B cell (primary cell): ENCODE results near the gene PDZD4. TPM values are rescaled to one million over a fixed set of nuclear protein-coding genes. Genes with fewer than 3 reads are reported as not detected.
A peak's percentile ranks its signal among the peaks of the same experiment; 100 is the strongest.

Experiments used
- ATAC-seq: fragments of 200-7000 bp; cut with Tn5 transposase; one replicate; pipeline ENCODE4 v1.10.0; 2021; ENCODE audit warnings: low read depth, mild to moderate bottlenecking, moderate number of reproducible peaks, moderate library complexity
- CTCF ChIA-PET: fragments of 350-600 bp; sonication (Branson Sonifier 250); formaldehyde crosslinking; loops from one replicate; lab custom pipeline; 2021; ENCODE audit warnings: antibody characterized with exemption, inconsistent platforms; lab: Charles Lee
- POLR2A ChIA-PET: fragments of 350-600 bp; sonication (Branson Sonifier 250); formaldehyde crosslinking; loops from one replicate; lab custom pipeline; 2021; ENCODE audit warnings: antibody characterized with exemption; lab: Charles Lee
- DNase-seq: peaks from one replicate; pipeline ENCODE4 v3.0.0; 2013
- H2AFZ ChIP-seq: 2 replicates; pipeline ENCODE4 v1.6.1; 2012; ENCODE audit warnings: mild to moderate bottlenecking, low read depth, low read length; ENCODE audit not compliant: insufficient read depth, poor library complexity, severe bottlenecking
- H3K27ac ChIP-seq, 2 donors: 1 replicate in 1 of 2; 2 replicates in 1 of 2; pipeline ENCODE4 v1.5.1; 2012 to 2013; ENCODE audit warnings: low read length in 2 of 2, mild to moderate bottlenecking in 2 of 2, moderate library complexity in 1 of 2
- H3K27me3 ChIP-seq, 4 experiments: fragments of 200-600 bp in 1 of 4; sonication (generic) in 1 of 4; replicated peaks in 1 of 4; 1 replicate in 2 of 4; 2 replicates in 2 of 4; pipeline versions ENCODE4 v1.6.1 to v1.7.0; 2013 to 2016; ENCODE audit warnings: low read length in 3 of 4, mild to moderate bottlenecking in 2 of 4, mixed read lengths in 1 of 4, moderate library complexity in 1 of 4; ENCODE audit not compliant: insufficient read depth in 4 of 4, control insufficient read depth in 3 of 4; ENCODE audit errors: control extremely low read depth in 1 of 4
- H3K36me3 ChIP-seq, 2 experiments: replicated peaks in 1 of 2; 1 replicate in 1 of 2; 2 replicates in 1 of 2; pipeline versions ENCODE4 v1.6.1 to v1.7.1; 2013; ENCODE audit warnings: low read length in 1 of 2; ENCODE audit not compliant: insufficient read depth in 2 of 2, control insufficient read depth in 1 of 2; ENCODE audit errors: control extremely low read depth in 1 of 2, extremely low read depth in 1 of 2
- H3K4me1 ChIP-seq, 2 donors: fragments of 200-600 bp in 1 of 2; sonication (generic) in 1 of 2; 1 replicate in 1 of 2; 2 replicates in 1 of 2; pipeline versions ENCODE4 v1.5.1 to v1.6.1; 2013 to 2017; ENCODE audit warnings: low read length in 2 of 2; ENCODE audit not compliant: control insufficient read depth in 2 of 2, insufficient read depth in 2 of 2
- H3K4me2 ChIP-seq: replicated peaks from 2 replicates; pipeline ENCODE3; 2012; ENCODE audit warnings: mild to moderate bottlenecking, low read depth, low read length; ENCODE audit not compliant: poor library complexity, severe bottlenecking
- H3K4me3 ChIP-seq, 5 experiments: fragments of 200-600 bp in 1 of 5; sonication (generic) in 1 of 5; 1 replicate in 3 of 5; 2 replicates in 2 of 5; pipeline versions ENCODE4 v1.5.1 to v1.7.0; 2011 to 2016; ENCODE audit warnings: low read length in 4 of 5, mild to moderate bottlenecking in 4 of 5, low read depth in 2 of 5, control low read depth in 1 of 5, moderate library complexity in 1 of 5; ENCODE audit not compliant: insufficient read depth in 1 of 5; ENCODE audit errors: control extremely low read depth in 1 of 5, extremely low read depth in 1 of 5
- H3K79me2 ChIP-seq: fragments of 200-600 bp; sonication (generic); one replicate; pipeline ENCODE4 v1.6.0; 2016; ENCODE audit warnings: low read length; ENCODE audit not compliant: control insufficient read depth, insufficient read depth
- H3K9ac ChIP-seq: fragments of 200-600 bp; sonication (generic); 2 replicates; pipeline ENCODE4 v1.6.1; 2017; ENCODE audit warnings: mild to moderate bottlenecking, low read length, moderate library complexity
- H3K9me3 ChIP-seq, 3 donors: one replicate each; pipeline versions ENCODE4 v1.6.1 to v1.7.1; 2013; ENCODE audit warnings: low read length in 2 of 3; ENCODE audit not compliant: control insufficient read depth in 2 of 3, insufficient read depth in 1 of 3; ENCODE audit errors: control extremely low read depth in 1 of 3
- H4K20me1 ChIP-seq: 2 replicates; pipeline ENCODE4 v1.6.0; 2012; ENCODE audit warnings: mild to moderate bottlenecking, low read length; ENCODE audit not compliant: insufficient read depth, control insufficient read depth, poor library complexity, severe bottlenecking
- H3K27ac Mint-ChIP-seq: one replicate; pipeline ENCODE4 v1.8.0; 2021; ENCODE audit warnings: mixed read lengths
- H3K27me3 Mint-ChIP-seq: one replicate; pipeline ENCODE4 v1.8.0; 2021; ENCODE audit warnings: mixed read lengths
- H3K4me1 Mint-ChIP-seq: one replicate; pipeline ENCODE4 v1.8.0; 2021; ENCODE audit warnings: mixed read lengths
- H3K4me3 Mint-ChIP-seq: one replicate; pipeline ENCODE4 v1.8.0; 2021; ENCODE audit warnings: mixed read lengths
- H3K9me3 Mint-ChIP-seq: one replicate; pipeline ENCODE4 v1.8.0; 2022; ENCODE audit warnings: mixed read lengths; ENCODE audit not compliant: insufficient read depth
- EZH2 ChIP-seq: IDR thresholded peaks from 2 replicates; pipeline ENCODE4 v1.6.1; 2012; ENCODE audit warnings: borderline replicate concordance, low read depth, mild to moderate bottlenecking, moderate library complexity, low read length; ENCODE audit not compliant: insufficient read depth, poor library complexity, severe bottlenecking
- WGBS: methylation state at CpG from one replicate; pipeline ENCODE4 v1.1.5; 2013; ENCODE audit warnings: missing lambda C conversion rate; ENCODE audit not compliant: insufficient coverage; 5-methylcytosine and 5-hydroxymethylcytosine counted together
- intact Hi-C: fragments of 100-400 bp; cut with micrococcal nuclease; formaldehyde crosslinking; loops from one replicate; pipeline ENCODE4 v1.10.0; 2022
- polyA minus RNA-seq: library from RNA; depleted of rRNA, polyadenylated mRNA; stranded (reverse); fragments of >200 nt; gene quantifications from 2 replicates; pipeline ENCODE4 v1.2.3, GENCODE V29; 2012
- polyA plus RNA-seq: library from polyadenylated mRNA; depleted of rRNA; stranded (reverse); fragments of >200 nt; gene quantifications from 2 replicates; pipeline ENCODE4 v1.2.3, GENCODE V29; 2012
- total RNA-seq, 2 donors: library from RNA; stranded (reverse); fragments of 120-200 nt in 1 of 2; gene quantifications; 1 replicate in 1 of 2; 2 replicates in 1 of 2; pipeline versions ENCODE4 v1.2.3 to v1.2.4, GENCODE V29; 2013 to 2022
- TF ChIP-seq, protein P1 (sequence below): fragments of 200-600 bp; IDR thresholded peaks from one replicate; pipeline ENCODE4 v1.8.0; 2022; ENCODE audit warnings: antibody characterized with exemption, mild to moderate bottlenecking

PDZD4 gene, protein sequence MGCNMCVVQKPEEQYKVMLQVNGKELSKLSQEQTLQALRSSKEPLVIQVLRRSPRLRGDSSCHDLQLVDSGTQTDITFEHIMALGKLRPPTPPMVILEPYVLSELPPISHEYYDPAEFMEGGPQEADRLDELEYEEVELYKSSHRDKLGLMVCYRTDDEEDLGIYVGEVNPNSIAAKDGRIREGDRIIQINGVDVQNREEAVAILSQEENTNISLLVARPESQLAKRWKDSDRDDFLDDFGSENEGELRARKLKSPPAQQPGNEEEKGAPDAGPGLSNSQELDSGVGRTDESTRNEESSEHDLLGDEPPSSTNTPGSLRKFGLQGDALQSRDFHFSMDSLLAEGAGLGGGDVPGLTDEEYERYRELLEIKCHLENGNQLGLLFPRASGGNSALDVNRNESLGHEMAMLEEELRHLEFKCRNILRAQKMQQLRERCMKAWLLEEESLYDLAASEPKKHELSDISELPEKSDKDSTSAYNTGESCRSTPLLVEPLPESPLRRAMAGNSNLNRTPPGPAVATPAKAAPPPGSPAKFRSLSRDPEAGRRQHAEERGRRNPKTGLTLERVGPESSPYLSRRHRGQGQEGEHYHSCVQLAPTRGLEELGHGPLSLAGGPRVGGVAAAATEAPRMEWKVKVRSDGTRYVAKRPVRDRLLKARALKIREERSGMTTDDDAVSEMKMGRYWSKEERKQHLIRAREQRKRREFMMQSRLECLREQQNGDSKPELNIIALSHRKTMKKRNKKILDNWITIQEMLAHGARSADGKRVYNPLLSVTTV
- total RNA-seq (not detected in 2 replicates), polyA plus RNA-seq (0.36 and 1.1 TPM in 2 replicates), polyA minus RNA-seq (0.93 TPM in 1 of 2 replicates, not detected in the other)
- 0.14 TPM for total RNA-seq (2013)

DNA sequence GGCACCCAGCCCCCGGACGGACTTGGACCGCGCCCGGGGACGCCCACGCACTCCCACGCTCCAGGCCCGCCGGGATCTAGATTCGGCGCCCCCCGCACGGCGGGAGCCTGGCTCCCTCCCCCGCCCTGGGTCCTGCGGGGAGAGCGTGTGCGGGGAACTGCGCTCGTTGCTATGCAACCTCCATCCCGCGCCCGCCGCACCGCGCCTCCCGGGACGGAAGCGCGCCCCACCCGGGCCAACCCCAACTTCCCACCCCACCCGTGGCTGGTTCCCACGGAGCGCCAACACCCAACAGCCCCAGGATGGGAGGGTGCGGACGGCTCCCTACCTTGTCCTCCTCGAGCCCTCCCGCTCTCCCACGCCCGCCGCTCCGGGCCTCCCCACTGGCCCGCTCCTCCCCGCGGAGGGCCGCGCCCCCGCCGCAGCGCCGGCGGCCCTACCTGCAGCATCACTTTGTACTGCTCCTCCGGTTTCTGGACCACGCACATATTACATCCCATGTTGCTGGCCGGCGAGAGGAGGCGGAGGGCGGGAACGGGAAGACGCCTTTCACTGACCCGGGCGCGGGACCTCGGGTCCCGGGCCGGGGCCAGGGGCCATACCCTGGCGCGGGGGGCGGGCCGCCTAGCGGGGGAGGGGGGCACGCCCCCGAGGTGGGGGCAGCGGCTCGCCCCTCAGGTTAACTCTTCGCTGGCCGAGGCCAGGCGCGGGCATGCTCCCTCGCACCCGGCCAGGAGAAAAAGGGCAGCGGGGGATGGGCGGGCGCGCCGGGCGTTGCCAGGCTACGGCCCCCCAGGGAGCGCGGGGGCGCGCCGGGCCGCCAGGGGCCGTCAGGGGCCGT is at the start of gene PDZD4:
Gene PDZD4 (minus strand): TSS at position 746 of the 841 bp plus-strand sequence. CDS start 246 bp downstream, at position 500.
- H3K27me3 Mint-ChIP-seq, result peaks cover 32% of the 10 kb centered on the region
- no peak within 1 kb of the TSS for H3K27ac Mint-ChIP-seq
- POLR2A ChIA-PET, result no interaction called here
- CTCF ChIA-PET, result no interaction called here
- H3K4me3 ChIP-seq, result peak within 1 kb of the TSS in 3 of 5 experiments; percentile 29 to 54 (median 38)
- peak within 1 kb of the TSS; percentile 43 for H3K9ac ChIP-seq
- H3K9me3 ChIP-seq, result peaks cover 0 to 9% (median 0%) of the 10 kb centered on the region in 3 donors
- under 1% methylated on average over 84 of the region's 97 CpGs for WGBS
- peaks cover 7 to 16% of the 10 kb centered on the region in 2 donors for H3K4me1 ChIP-seq
- H3K9me3 Mint-ChIP-seq, result no peaks in the 10 kb centered on the region
- peak within 1 kb of the TSS; percentile 81 for H3K4me2 ChIP-seq
- H2AFZ ChIP-seq, result peak within 1 kb of the TSS; percentile 42
- DNase-seq (peak; percentile 42), ATAC-seq (peak; percentile 36)
- intact Hi-C loops, result no loop called here
- H3K4me1 Mint-ChIP-seq, result peaks cover 5% of the 10 kb centered on the region
- H3K79me2 ChIP-seq, result no peaks in the 10 kb centered on the region
- H3K27ac ChIP-seq, result no peak within 1 kb of the TSS
- H3K36me3 ChIP-seq, result no peaks in the 10 kb centered on the region
- peak within 1 kb of the TSS; percentile 78 for H3K4me3 Mint-ChIP-seq
- peak; percentile 95 for TF ChIP-seq EZH2
- TF ChIP-seq, protein P1, sequence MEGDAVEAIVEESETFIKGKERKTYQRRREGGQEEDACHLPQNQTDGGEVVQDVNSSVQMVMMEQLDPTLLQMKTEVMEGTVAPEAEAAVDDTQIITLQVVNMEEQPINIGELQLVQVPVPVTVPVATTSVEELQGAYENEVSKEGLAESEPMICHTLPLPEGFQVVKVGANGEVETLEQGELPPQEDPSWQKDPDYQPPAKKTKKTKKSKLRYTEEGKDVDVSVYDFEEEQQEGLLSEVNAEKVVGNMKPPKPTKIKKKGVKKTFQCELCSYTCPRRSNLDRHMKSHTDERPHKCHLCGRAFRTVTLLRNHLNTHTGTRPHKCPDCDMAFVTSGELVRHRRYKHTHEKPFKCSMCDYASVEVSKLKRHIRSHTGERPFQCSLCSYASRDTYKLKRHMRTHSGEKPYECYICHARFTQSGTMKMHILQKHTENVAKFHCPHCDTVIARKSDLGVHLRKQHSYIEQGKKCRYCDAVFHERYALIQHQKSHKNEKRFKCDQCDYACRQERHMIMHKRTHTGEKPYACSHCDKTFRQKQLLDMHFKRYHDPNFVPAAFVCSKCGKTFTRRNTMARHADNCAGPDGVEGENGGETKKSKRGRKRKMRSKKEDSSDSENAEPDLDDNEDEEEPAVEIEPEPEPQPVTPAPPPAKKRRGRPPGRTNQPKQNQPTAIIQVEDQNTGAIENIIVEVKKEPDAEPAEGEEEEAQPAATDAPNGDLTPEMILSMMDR, result no peak
- peaks cover 0 to 44% (median 11%) of the 10 kb centered on the region in 4 experiments for H3K27me3 ChIP-seq
- no peaks in the 10 kb centered on the region for H4K20me1 ChIP-seq
